MM.1S (cell line): Measurements from ENCODE around the gene DPP9.

ENCODE experiments used
- CTCF ChIP-seq: fragments of 300-600 bp; sonication (generic); IDR thresholded peaks from 2 replicates; pipeline ENCODE4 v1.5.1; 2016; ENCODE audit warnings: antibody characterized with exemption, low read length, mixed read lengths
- EZH2phosphoT487 ChIP-seq: fragments of 300-600 bp; sonication (generic); IDR thresholded peaks from 2 replicates; pipeline ENCODE4 v1.6.1; 2018; ENCODE audit warnings: antibody characterized with exemption, low read length

GRCh38 chr19:4740092-4740491, 16.4 kb upstream of the DPP9 start:
- TF ChIP-seq CTCF (no peak), EZH2phosphoT487 (no peak)
